HEK293 (cell line): ENCODE data around the gene DNAAF5.

Experiments used
- CTCF ChIP-seq: fragments of 450-650 bp; formaldehyde crosslinking; IDR thresholded peaks from 2 replicates; pipeline ENCODE4 v1.5.1; 2016; ENCODE audit warnings: missing biosample characterization, missing genetic modification characterization
- GFI1B ChIP-seq: fragments of 450-650 bp; formaldehyde crosslinking; IDR thresholded peaks from 2 replicates; pipeline ENCODE4 v1.5.1; 2016; ENCODE audit warnings: missing biosample characterization, missing genetic modification characterization
- SETDB1 ChIP-seq: IDR thresholded peaks from one replicate; pipeline ENCODE4 v1.6.1; 2017; ENCODE audit warnings: mild to moderate bottlenecking, low read length, moderate library complexity, mixed read lengths; ENCODE audit not compliant: insufficient read length
- YY1 ChIP-seq: fragments of 450-650 bp; formaldehyde crosslinking; IDR thresholded peaks from 2 replicates; pipeline ENCODE4 v1.5.1; 2018; ENCODE audit warnings: missing biosample characterization, missing genetic modification characterization
- ZBTB21 ChIP-seq: fragments of 450-650 bp; formaldehyde crosslinking; IDR thresholded peaks from 2 replicates; pipeline ENCODE4 v1.5.1; 2017; ENCODE audit warnings: missing biosample characterization, missing genetic modification characterization
- ZNF274 ChIP-seq, 2 experiments: fragments of 200-500 bp in 1 of 2; fragments of 450-650 bp in 1 of 2; sonication (Bioruptor generic) in 1 of 2; formaldehyde crosslinking in 1 of 2; IDR thresholded peaks; 2 replicates each; pipeline versions ENCODE4 v1.5.1 to v1.6.1; 2014 to 2016; ENCODE audit warnings: borderline replicate concordance in 1 of 2, inconsistent platforms in 1 of 2, low read length in 1 of 2, missing biosample characterization in 1 of 2, missing genetic modification characterization in 1 of 2
- ZNF292 ChIP-seq: fragments of 450-650 bp; formaldehyde crosslinking; IDR thresholded peaks from 2 replicates; pipeline ENCODE4 v1.5.1; 2016; ENCODE audit warnings: low read depth, missing biosample characterization, missing genetic modification characterization, borderline replicate concordance
- ZNF785 ChIP-seq: fragments of 450-650 bp; formaldehyde crosslinking; IDR thresholded peaks from 2 replicates; pipeline ENCODE4 v1.5.1; 2016; ENCODE audit warnings: missing biosample characterization, missing genetic modification characterization
- TF ChIP-seq, protein P1 (sequence below): fragments of 450-650 bp; formaldehyde crosslinking; IDR thresholded peaks from 2 replicates; pipeline ENCODE4 v1.5.1; 2016; ENCODE audit warnings: missing biosample characterization, missing genetic modification characterization

GRCh38 chr7:831596-832166 is 105.2 kb downstream of the DNAAF5 start:
- no peak for TF ChIP-seq ZNF292 (tag by site-specific recombination)
- TF ChIP-seq CTCF (tag by site-specific recombination), result no peak
- TF ChIP-seq ZNF274 (IDR thresholded peaks at IDR 0.05; ENCODE audit: low read length), result no peak
- no peak for TF ChIP-seq ZNF274 (tag by site-specific recombination; IDR thresholded peaks at IDR 0.05; ENCODE audit: borderline replicate concordance)
- no peak for TF ChIP-seq GFI1B (tag by site-specific recombination)
- TF ChIP-seq, protein P1, sequence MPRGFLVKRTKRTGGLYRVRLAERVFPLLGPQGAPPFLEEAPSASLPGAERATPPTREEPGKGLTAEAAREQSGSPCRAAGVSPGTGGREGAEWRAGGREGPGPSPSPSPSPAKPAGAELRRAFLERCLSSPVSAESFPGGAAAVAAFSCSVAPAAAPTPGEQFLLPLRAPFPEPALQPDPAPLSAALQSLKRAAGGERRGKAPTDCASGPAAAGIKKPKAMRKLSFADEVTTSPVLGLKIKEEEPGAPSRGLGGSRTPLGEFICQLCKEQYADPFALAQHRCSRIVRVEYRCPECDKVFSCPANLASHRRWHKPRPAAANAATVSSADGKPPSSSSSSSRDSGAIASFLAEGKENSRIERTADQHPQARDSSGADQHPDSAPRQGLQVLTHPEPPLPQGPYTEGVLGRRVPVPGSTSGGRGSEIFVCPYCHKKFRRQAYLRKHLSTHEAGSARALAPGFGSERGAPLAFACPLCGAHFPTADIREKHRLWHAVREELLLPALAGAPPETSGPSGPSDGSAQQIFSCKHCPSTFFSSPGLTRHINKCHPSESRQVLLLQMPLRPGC (tag by site-specific recombination), result no peak
- TF ChIP-seq YY1 (tag by site-specific recombination), result no peak
- no peak for TF ChIP-seq ZBTB21 (tag by site-specific recombination)
- TF ChIP-seq ZNF785, result no peak
- no peak for TF ChIP-seq SETDB1
